Mesothelial cell of epicardium (in vitro differentiated cells): ENCODE data around the gene DPYSL4. TPM values are rescaled to one million over a fixed set of nuclear protein-coding genes. Genes with fewer than 3 reads are reported as not detected.

Experiments
- DNase-seq, 2 experiments: peaks; one replicate each; pipeline ENCODE4 v3.0.0; 2021; ENCODE audit warnings: low spot score in 2 of 2; ENCODE audit not compliant: unreplicated experiment in 2 of 2
- H3K27ac Mint-ChIP-seq: 2 replicates; pipeline ENCODE4 v1.8.0; 2021; ENCODE audit warnings: mixed read lengths
- H3K27me3 Mint-ChIP-seq: 2 replicates; pipeline ENCODE4 v1.8.0; 2021; ENCODE audit warnings: low read depth, mixed read lengths
- H3K36me3 Mint-ChIP-seq: 2 replicates; pipeline ENCODE4 v1.8.0; 2021; ENCODE audit warnings: mixed read lengths
- H3K4me1 Mint-ChIP-seq: 2 replicates; pipeline ENCODE4 v1.8.0; 2021; ENCODE audit warnings: mixed read lengths
- H3K4me3 Mint-ChIP-seq: 2 replicates; pipeline ENCODE4 v1.8.0; 2021; ENCODE audit warnings: mild to moderate bottlenecking, moderate library complexity, mixed read lengths
- H3K9me3 Mint-ChIP-seq: 2 replicates; pipeline ENCODE4 v1.8.0; 2021; ENCODE audit warnings: mixed read lengths
- total RNA-seq: library from RNA; stranded (reverse); gene quantifications from 3 replicates; pipeline ENCODE4 v1.2.1, GENCODE V29; 2021
- TF ChIP-seq, protein P1 (sequence below): fragments of 200-600 bp; sonication (generic); IDR thresholded peaks from one replicate; pipeline ENCODE4 v1.5.0; 2021; ENCODE audit warnings: antibody characterized with exemption; ENCODE audit not compliant: unreplicated experiment

DPYSL4 gene
- total RNA-seq, 1 donor from 2014 or later, result 18.6 TPM

DNA sequence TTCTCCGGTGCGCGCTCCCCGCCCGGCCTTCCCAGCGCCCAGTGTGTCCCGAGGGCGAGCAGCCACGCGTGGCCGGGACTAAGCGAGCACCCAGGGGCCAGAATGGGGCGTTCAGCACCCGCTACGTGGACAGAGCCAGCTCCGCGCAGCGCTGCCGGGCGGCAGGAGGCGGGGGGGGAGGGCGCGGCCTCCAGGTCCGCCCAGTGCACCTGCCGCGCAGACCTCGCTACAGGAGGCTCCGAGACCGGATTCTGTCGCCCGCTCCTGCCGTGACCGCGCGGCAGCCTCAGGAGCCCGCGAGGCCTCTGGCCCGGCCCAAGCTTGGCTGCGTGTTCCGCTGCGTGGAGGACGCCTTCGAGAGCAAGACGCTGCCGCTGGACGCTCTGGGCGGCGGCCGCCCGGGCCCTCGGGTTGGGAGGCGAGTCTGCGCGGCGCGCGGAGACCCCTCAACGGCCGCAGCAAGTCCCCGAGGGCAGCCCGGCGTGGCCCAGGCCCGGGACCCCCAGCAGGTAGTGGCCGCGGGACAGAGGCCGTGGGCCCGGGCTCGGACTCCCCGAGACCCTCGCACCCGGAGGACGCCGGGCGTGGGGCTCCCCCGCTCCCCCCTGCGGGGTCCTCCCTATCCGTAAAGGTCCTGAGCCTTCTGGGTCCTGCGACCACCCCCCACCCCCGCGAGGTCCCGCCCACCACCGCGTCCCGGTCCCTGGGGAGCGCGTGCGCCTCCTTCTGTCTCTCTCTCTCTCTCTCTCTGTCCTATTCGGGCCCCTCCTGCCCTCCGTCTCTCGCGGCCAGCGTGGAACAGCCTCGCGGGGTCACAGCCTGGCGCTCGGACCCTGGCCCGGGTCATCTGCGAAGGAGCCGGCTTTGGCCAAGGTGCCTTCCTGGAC lies 904 bp upstream of the DPYSL4 start:
- Mint-ChIP-seq H3K27me3 (peaks cover 88% of the 10 kb centered on the region), H3K9me3 (peaks cover 3% of the 10 kb centered on the region), H3K4me3 (no peak overlapping the region), H3K27ac (no peak overlapping the region), H3K4me1 (peaks cover 5% of the 10 kb centered on the region), H3K36me3 (peaks cover 3% of the 10 kb centered on the region)
- TF ChIP-seq, protein P1, sequence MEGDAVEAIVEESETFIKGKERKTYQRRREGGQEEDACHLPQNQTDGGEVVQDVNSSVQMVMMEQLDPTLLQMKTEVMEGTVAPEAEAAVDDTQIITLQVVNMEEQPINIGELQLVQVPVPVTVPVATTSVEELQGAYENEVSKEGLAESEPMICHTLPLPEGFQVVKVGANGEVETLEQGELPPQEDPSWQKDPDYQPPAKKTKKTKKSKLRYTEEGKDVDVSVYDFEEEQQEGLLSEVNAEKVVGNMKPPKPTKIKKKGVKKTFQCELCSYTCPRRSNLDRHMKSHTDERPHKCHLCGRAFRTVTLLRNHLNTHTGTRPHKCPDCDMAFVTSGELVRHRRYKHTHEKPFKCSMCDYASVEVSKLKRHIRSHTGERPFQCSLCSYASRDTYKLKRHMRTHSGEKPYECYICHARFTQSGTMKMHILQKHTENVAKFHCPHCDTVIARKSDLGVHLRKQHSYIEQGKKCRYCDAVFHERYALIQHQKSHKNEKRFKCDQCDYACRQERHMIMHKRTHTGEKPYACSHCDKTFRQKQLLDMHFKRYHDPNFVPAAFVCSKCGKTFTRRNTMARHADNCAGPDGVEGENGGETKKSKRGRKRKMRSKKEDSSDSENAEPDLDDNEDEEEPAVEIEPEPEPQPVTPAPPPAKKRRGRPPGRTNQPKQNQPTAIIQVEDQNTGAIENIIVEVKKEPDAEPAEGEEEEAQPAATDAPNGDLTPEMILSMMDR, result no peak
- DNase-seq, result peak in 1 of 2 experiments; percentile 64

DNA sequence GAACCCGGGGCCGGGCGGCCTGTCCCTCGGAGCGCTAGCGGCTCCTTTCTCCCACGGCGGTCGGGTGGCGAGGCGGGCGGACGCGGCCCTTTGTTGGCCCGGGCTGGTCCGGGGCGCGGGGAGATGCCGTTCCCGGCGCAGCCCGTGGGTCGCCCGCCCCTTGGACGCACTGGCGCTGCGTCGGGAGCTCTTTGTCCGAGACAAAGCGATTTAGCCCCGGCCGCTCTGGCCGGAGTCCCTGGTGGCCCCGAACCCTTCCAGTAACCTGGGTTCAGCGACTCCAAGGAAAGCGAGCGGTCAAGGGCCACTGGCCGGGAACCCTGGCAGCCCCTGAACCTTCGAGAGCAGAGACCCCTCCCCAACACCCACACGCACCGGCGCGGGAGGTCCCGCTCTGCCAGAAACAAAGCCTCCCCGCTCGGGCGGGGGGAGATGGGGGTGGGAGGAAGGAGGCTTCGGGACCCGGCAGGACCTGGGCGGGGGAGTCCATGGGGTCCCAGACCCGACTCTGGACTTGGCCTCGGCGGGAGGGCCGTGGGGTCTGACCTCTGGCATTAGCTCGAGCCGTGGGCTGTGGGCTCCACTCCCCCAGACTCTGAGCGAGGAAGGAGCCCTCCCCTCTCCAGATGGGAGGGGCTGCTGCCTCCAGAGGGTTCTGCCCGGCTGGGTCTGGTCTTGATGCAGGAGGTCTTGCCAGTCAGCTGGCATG lies 836 bp downstream of the DPYSL4 start:
- H3K36me3 Mint-ChIP-seq, result peaks cover 3% of the 10 kb centered on the region
- TF ChIP-seq, protein P1, result no peak
- no peak for DNase-seq
- peaks cover 5% of the 10 kb centered on the region for H3K4me1 Mint-ChIP-seq
- H3K27ac Mint-ChIP-seq, result no peak overlapping the region
- peak overlapping the region; percentile 59 for H3K4me3 Mint-ChIP-seq
- peaks cover 79% of the 10 kb centered on the region for H3K27me3 Mint-ChIP-seq
- H3K9me3 Mint-ChIP-seq, result peaks cover 3% of the 10 kb centered on the region

DNA sequence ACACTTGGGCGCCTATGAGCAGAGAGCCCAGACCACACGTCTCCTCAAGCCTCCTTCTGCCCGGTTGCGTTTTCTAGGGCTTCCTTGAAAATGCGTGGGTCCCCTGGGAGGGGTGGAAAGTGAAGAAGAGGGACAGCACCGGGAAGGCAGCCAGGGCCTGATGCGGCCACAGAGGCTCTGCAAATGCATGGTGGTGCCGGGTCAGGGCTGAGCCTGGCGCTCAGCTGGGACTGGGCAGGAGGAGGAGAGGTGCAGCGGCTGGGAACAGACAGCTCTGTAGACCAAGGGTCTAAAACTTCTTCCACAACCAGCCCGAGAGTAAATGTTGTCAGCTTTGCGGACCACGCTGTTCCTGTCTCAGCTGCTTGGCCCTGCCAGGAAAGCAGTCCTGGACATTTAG lies 1.6 kb downstream of the DPYSL4 start:
- peaks cover 3% of the 10 kb centered on the region for H3K36me3 Mint-ChIP-seq
- peaks cover 76% of the 10 kb centered on the region for H3K27me3 Mint-ChIP-seq
- no peak for DNase-seq
- TF ChIP-seq, protein P1, result no peak
- H3K27ac Mint-ChIP-seq, result no peak overlapping the region
- H3K9me3 Mint-ChIP-seq, result peaks cover 3% of the 10 kb centered on the region
- H3K4me3 Mint-ChIP-seq, result peak overlapping the region; percentile 59
- peaks cover 5% of the 10 kb centered on the region for H3K4me1 Mint-ChIP-seq

DNA sequence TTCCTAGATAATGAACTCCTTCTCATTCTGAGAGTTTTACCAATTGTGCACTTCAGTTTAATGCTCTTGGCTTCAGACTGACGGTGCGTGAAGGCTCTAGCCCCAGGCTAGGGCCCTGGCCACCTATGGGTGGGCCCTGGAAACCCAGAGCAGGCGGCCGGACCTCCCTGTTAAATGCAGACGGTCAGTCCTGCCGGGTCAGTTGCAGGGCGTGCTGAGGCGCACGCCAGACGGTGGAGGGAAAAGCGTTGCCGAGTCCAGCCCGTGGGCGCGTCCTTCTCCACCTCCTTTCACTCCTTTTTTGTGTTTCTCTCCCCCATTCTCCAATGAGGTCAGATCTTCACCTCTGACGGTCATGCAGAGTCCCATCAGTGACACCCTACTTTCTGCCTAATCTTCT lies 2.3 kb downstream of the DPYSL4 start:
- H3K27me3 Mint-ChIP-seq, result peaks cover 71% of the 10 kb centered on the region
- peaks cover 3% of the 10 kb centered on the region for H3K36me3 Mint-ChIP-seq
- H3K9me3 Mint-ChIP-seq, result peaks cover 3% of the 10 kb centered on the region
- TF ChIP-seq, protein P1, result no peak
- no peak for DNase-seq
- H3K4me1 Mint-ChIP-seq, result peaks cover 5% of the 10 kb centered on the region
- no peak overlapping the region for H3K27ac Mint-ChIP-seq
- peak overlapping the region; percentile 59 for H3K4me3 Mint-ChIP-seq

DNA sequence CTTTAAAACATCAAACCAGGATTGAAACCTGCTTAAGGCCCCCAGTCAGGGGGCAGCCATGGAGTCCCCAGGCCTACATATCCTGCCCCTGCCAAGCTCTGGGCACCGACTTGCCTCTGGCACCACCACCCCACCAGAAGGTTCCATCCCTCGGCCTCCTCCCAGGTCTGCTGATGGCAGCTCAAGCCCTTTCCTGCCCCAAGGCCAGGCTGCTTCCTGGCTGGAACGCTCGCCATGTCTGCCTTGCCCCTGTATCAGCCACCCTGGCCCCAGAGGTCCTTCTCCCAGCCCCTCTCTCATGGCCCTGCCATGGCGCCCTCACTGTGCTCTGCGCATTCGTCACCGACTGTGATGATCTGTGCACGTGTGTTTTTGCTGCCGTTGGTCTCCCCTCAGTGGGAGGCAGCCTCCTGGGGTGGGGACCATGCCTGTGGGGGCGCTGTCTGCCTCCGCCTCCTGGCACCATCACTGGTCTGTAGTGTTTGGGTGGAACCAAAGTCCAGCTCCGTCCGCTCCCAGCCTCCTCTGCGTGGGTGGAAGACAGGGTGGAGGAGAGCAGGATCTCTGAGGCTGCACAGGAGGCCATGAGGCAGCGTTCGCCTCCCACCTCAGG lies 3.2 kb downstream of the DPYSL4 start:
- peaks cover 62% of the 10 kb centered on the region for H3K27me3 Mint-ChIP-seq

More for the DNA sequence above, 3.2 kb downstream of the DPYSL4 start:
- peaks cover 3% of the 10 kb centered on the region for H3K4me1 Mint-ChIP-seq
- H3K27ac Mint-ChIP-seq, result no peak overlapping the region
- TF ChIP-seq, protein P1, result no peak
- H3K36me3 Mint-ChIP-seq, result peaks cover 3% of the 10 kb centered on the region
- H3K4me3 Mint-ChIP-seq, result no peak overlapping the region
- no peak for DNase-seq
- peaks cover 3% of the 10 kb centered on the region for H3K9me3 Mint-ChIP-seq
